BLaER1 treated with 17β-estradiol and CSF1 and Interleukin-3, amounts not matched to agents 10 nM and 100 nM (cell line): ENCODE measurements around the gene CES1.
"Not testable (repeated sequence)": the region's sequence is repeated elsewhere in the genome, so short reads cannot be mapped to it uniquely, and the experiment has no call there.

Experiments used
- H3K27ac ChIP-seq, 11 experiments: shearing (Covaris generic); formaldehyde crosslinking; 2 replicates each; pipeline ENCODE4 v1.8.1; 2022
- H3K27me3 ChIP-seq, 11 experiments: shearing (Covaris generic); formaldehyde crosslinking; 2 replicates each; pipeline ENCODE4 v1.8.1; 2022
- H3K36me3 ChIP-seq, 11 experiments: shearing (Covaris generic); formaldehyde crosslinking; 2 replicates each; pipeline ENCODE4 v1.8.1; 2022
- H3K4me1 ChIP-seq, 10 experiments: shearing (Covaris generic); formaldehyde crosslinking; 2 replicates each; pipeline ENCODE4 v1.8.1; 2022
- H3K4me2 ChIP-seq, 11 experiments: shearing (Covaris generic); formaldehyde crosslinking; 2 replicates each; pipeline ENCODE4 v1.8.1; 2022
- H3K4me3 ChIP-seq, 10 experiments: shearing (Covaris generic); formaldehyde crosslinking; 2 replicates each; pipeline ENCODE4 v1.8.1; 2022
- H3K9ac ChIP-seq, 11 experiments: shearing (Covaris generic); formaldehyde crosslinking; 2 replicates each; pipeline ENCODE4 v1.8.1; 2022
- H3K9me3 ChIP-seq, 11 experiments: shearing (Covaris generic); formaldehyde crosslinking; replicated peaks in 1 of 11; 2 replicates each; pipeline ENCODE4 v1.8.1; 2022
- H4K20me1 ChIP-seq, 11 experiments: shearing (Covaris generic); formaldehyde crosslinking; 2 replicates each; pipeline ENCODE4 v1.8.1; 2022
- Cebpa-rat ChIP-seq, 11 experiments: shearing (Covaris generic); IDR thresholded peaks; 2 replicates each; pipeline ENCODE4 v1.8.1; 2022

The CES1 gene

DNA sequence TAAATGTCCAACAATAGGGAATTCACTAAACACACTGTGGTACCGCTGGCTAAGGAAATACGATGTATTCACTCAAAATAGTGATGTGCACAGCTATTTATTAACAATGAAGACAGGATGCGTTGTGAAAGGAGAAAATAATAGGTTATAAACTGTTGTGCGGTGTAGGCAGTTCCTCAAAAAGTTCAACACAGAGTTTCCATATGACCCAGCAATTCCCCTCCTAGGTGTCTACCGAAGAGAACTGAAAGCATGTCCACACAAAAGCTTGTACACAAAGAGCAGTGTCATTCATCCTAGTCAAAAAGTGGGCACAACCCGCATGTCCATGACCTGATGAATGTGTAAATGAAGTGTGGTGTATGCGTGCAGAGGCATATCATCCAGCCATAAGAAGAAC, 1.2 kb upstream of the CES1 start:
- Histone ChIP-seq H3K4me1 (peaks cover 0 to 66% (median 23%) of the 10 kb centered on the region in 10 experiments; a peak in 17 of 20 replicates), H3K27ac (peak overlapping the region in 4 of 11 experiments; percentile 44 to 74 (median 68); a peak in 6 of 22 replicates), H3K9ac (peak overlapping the region in 2 of 11 experiments; percentile 29 to 58; a peak in 2 of 22 replicates), H3K4me2 (peak overlapping the region in 5 of 11 experiments; percentile 48 to 58 (median 56); a peak in 11 of 22 replicates), H4K20me1 (no peaks in the 10 kb centered on the region), H3K9me3 (no peaks in the 10 kb centered on the region), H3K4me3 (no peak overlapping the region), H3K27me3 (no peaks in the 10 kb centered on the region), H3K36me3 (no peaks in the 10 kb centered on the region)
- TF ChIP-seq Cebpa-rat (IDR thresholded peaks at IDR 0.05) = no peak

DNA sequence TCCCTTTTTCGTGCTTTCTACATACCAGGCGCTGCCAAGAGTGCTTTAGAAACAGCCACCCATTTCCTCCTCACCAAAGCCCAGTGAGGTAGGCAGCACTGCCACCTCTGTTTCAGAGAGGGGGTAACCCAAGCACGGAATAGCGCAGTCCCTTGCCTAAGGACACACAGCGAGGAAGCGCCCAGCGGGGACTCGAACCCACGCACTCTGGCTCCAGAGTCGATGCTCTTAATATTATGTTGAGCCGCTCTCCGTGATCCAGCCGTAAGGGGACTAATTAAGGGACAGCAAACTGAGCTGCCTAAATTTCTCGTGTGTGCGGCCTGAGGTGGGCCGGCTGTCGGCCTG, 497 bp downstream of the CES1 start:
- no peaks in the 10 kb centered on the region for H3K36me3 ChIP-seq
- H3K27me3 ChIP-seq = no peaks in the 10 kb centered on the region
- H3K4me2 ChIP-seq = no peak overlapping the region
- H3K9me3 ChIP-seq = no peaks in the 10 kb centered on the region
- no peak overlapping the region for H3K4me3 ChIP-seq
- H3K9ac ChIP-seq = no peak overlapping the region
- no peak for TF ChIP-seq Cebpa-rat (IDR thresholded peaks at IDR 0.05)
- H3K27ac ChIP-seq = peak overlapping the region in 4 of 11 experiments; percentile 5 to 74 (median 36); a peak in 2 of 22 replicates
- H4K20me1 ChIP-seq = no peaks in the 10 kb centered on the region
- peaks cover 0 to 49% (median 20%) of the 10 kb centered on the region in 10 experiments; a peak in 17 of 20 replicates for H3K4me1 ChIP-seq

DNA sequence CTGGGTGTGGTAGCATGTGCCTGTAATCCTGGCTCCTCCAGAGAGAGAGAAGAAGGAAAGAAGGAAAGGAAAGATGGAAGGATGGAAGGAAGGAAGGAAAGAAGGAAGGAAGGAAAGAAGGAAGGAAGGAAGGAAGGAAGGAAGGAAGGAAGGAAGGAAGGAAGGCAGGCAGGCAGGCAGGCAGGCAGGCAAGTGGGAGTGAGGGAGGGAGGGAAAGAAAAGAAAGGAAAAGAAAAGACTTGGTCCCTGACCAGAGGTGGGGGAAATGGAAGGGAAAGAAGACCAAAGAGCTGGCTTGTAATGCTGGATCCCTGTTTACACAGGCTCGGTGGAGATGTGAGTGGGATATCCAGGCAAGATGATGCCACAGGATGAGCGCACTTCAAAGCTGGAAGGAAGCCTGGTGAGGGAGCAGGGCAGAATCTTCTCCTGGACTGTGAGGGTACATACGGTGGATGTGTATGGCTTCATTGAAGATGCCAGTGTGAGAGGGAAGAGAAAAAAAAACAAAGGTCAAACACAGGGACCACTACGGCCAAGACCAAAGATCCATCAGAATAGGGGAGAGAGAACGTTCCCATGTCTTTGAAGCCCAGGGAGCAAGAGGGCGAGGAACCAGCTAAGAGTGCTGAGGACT, 2.1 kb downstream of the CES1 start:
- Histone ChIP-seq H3K9me3 (no peaks in the 10 kb centered on the region), H4K20me1 (no peaks in the 10 kb centered on the region), H3K4me1 (peaks cover 0 to 34% (median 9%) of the 10 kb centered on the region in 10 experiments; a peak in 16 of 20 replicates), H3K4me2 (no peak overlapping the region), H3K4me3 (no peak overlapping the region), H3K36me3 (no peaks in the 10 kb centered on the region), H3K27me3 (no peaks in the 10 kb centered on the region), H3K27ac (no peak overlapping the region), H3K9ac (no peak overlapping the region)
- TF ChIP-seq Cebpa-rat (IDR thresholded peaks at IDR 0.05) = no peak

GRCh38 chr16:55829232-55829631, 3.7 kb downstream of the CES1 start:
- H3K9ac ChIP-seq, H3K4me2 ChIP-seq, H3K4me3 ChIP-seq, H3K9me3 ChIP-seq, H3K36me3 ChIP-seq, H3K27me3 ChIP-seq, H4K20me1 ChIP-seq, H3K27ac ChIP-seq: not testable (repeated sequence)
- H3K4me1 ChIP-seq = peaks cover 0 to 24% (median 3%) of the 10 kb centered on the region in 10 experiments; a peak in 9 of 20 replicates

- H3K36me3 ChIP-seq = no peaks in the 10 kb centered on the region
- no peak for TF ChIP-seq Cebpa-rat (IDR thresholded peaks at IDR 0.05)
- H3K4me2 ChIP-seq = no peak overlapping the region
Observed at GRCh38 chr16:55828680-55829079, 4.2 kb downstream of the CES1 start.

GRCh38 chr16:55825115-55825728, 7.7 kb downstream of the CES1 start:
- peaks cover 0 to 6% (median 0%) of the 10 kb centered on the region in 10 experiments; a peak in 4 of 20 replicates for H3K4me1 ChIP-seq
- no peak overlapping the region for H3K27ac ChIP-seq
- H3K4me3 ChIP-seq = no peak overlapping the region
- no peak overlapping the region for H3K9ac ChIP-seq
- no peaks in the 10 kb centered on the region for H3K36me3 ChIP-seq
- no peak overlapping the region for H3K4me2 ChIP-seq
- no peaks in the 10 kb centered on the region for H3K9me3 ChIP-seq
- no peak for TF ChIP-seq Cebpa-rat (IDR thresholded peaks at IDR 0.05)
- H4K20me1 ChIP-seq = no peaks in the 10 kb centered on the region
- H3K27me3 ChIP-seq = no peaks in the 10 kb centered on the region

More at GRCh38 chr16:55828680-55829079, 4.2 kb downstream of the CES1 start:
- Histone ChIP-seq H3K27ac (no peak overlapping the region), H3K9ac (no peak overlapping the region), H3K4me1 (peaks cover 0 to 19% (median 2%) of the 10 kb centered on the region in 10 experiments; a peak in 9 of 20 replicates), H3K27me3 (no peaks in the 10 kb centered on the region), H4K20me1 (no peaks in the 10 kb centered on the region), H3K9me3 (no peaks in the 10 kb centered on the region), H3K4me3 (no peak overlapping the region)

DNA sequence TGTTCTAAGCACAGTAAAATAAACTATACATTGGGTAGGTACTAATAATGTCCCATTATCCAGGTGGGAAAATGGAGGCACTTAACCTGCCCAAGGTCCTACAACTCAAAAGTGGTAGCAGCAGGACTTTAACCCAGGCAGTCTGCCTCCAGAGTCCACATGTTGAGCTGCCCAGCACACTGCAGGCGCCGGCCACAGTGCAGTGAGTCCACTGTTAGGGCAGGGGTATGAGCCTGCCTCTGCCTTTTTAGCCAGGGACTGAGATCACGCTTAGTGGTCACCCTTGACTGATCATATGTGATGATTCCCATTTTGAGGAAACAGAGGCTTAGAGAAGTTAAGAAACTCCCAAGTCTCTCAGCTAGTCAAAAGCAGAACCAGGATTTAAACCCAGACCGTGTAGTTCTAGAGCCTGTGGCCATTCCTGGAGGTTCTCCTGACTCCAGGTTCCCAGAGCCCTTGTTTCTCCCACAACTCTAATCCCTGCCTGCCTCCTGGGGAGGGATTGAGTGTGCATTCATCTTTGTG, 8.4 kb downstream of the CES1 start:
- no peaks in the 10 kb centered on the region for H3K27me3 ChIP-seq
- no peak for TF ChIP-seq Cebpa-rat (IDR thresholded peaks at IDR 0.05)
- H3K9ac ChIP-seq = no peak overlapping the region
- H4K20me1 ChIP-seq = no peaks in the 10 kb centered on the region
- H3K36me3 ChIP-seq = no peaks in the 10 kb centered on the region
- H3K4me3 ChIP-seq = no peak overlapping the region
- H3K4me2 ChIP-seq = peak overlapping the region in 2 of 11 experiments; percentile 31 to 40; a peak in 1 of 22 replicates
- H3K27ac ChIP-seq = no peak overlapping the region
- no peaks in the 10 kb centered on the region for H3K9me3 ChIP-seq
- H3K4me1 ChIP-seq = peaks cover 0 to 6% (median 0%) of the 10 kb centered on the region in 10 experiments; a peak in 4 of 20 replicates

GRCh38 chr16:55822280-55822810, 10.6 kb downstream of the CES1 start:
- Histone ChIP-seq H3K27ac (no peak overlapping the region), H3K4me1 (peaks cover 0 to 6% (median 0%) of the 10 kb centered on the region in 10 experiments; a peak in 4 of 20 replicates), H3K36me3 (no peaks in the 10 kb centered on the region), H3K9ac (no peak overlapping the region), H3K9me3 (no peaks in the 10 kb centered on the region), H3K4me2 (no peak overlapping the region), H3K27me3 (no peaks in the 10 kb centered on the region), H4K20me1 (no peaks in the 10 kb centered on the region), H3K4me3 (no peak overlapping the region)
- no peak for TF ChIP-seq Cebpa-rat (IDR thresholded peaks at IDR 0.05)

DNA sequence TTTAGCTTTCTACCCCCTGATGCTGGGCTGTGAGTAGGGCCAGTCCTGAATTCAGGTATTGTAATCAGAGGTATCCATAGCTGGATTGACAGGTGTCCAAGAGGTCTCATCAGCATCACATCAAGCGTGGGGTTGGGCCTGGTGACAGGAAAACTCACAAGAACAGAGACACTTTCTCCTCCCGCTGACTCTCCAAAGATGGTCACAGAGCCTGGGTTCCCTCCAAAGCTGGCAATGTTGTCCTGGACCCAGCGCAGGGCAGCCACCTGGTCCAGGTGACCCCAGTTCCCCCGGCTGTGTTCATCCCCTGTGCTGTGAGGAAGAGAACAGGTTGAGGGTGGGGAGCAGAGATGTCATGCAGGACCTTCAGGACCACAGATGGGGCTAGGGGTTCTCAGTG, 11.7 kb downstream of the CES1 start:
- Histone ChIP-seq H3K9ac (no peak overlapping the region), H3K4me3 (no peak overlapping the region), H4K20me1 (no peaks in the 10 kb centered on the region), H3K9me3 (no peaks in the 10 kb centered on the region), H3K27me3 (no peaks in the 10 kb centered on the region), H3K4me2 (no peak overlapping the region), H3K36me3 (no peaks in the 10 kb centered on the region), H3K4me1 (peaks cover 0 to 6% (median 0%) of the 10 kb centered on the region in 10 experiments; a peak in 4 of 20 replicates), H3K27ac (no peak overlapping the region)
- TF ChIP-seq Cebpa-rat (IDR thresholded peaks at IDR 0.05) = no peak
